Gastrocnemius medialis (tissue), 4 donors: Measurements from ENCODE around the gene FAM124A.

ENCODE experiments used
- CTCF ChIP-seq, 5 experiments: fragments of 450-650 bp in 3 of 5; fragments of 200-600 bp in 2 of 5; sonication (generic) in 2 of 5; IDR thresholded peaks in 4 of 5; conservative IDR thresholded peaks in 1 of 5; 1 replicate in 4 of 5; 2 replicates in 1 of 5; pipeline ENCODE4 v1.5.1; 2016 to 2019; ENCODE audit warnings: antibody characterized with exemption in 5 of 5, mild to moderate bottlenecking in 3 of 5, moderate library complexity in 3 of 5
- POLR2A ChIP-seq, 2 donors: fragments of 450-650 bp; IDR thresholded peaks; one replicate each; pipeline ENCODE4 v1.6.1; 2017; ENCODE audit warnings: antibody characterized with exemption in 2 of 2, mild to moderate bottlenecking in 2 of 2, moderate library complexity in 2 of 2

GRCh38 chr13:51225029-51225428 is 2.8 kb downstream of the FAM124A start:
- TF ChIP-seq CTCF (IDR thresholded peaks at IDR 0.05 in 4 of 5, conservative IDR thresholded peaks at IDR 0.05 in 1 of 5) (no peak), POLR2A (IDR thresholded peaks at IDR 0.05) (no peak)
